ENCODE results near the gene B3GALT5. TPM values are rescaled to one million over a fixed set of nuclear protein-coding genes. Genes with fewer than 3 reads are reported as not detected.

The B3GALT5 gene
- total RNA-seq, 4 donors from 2014 or later, result 0.27 to 7.4 (median 4.3) TPM

DNA sequence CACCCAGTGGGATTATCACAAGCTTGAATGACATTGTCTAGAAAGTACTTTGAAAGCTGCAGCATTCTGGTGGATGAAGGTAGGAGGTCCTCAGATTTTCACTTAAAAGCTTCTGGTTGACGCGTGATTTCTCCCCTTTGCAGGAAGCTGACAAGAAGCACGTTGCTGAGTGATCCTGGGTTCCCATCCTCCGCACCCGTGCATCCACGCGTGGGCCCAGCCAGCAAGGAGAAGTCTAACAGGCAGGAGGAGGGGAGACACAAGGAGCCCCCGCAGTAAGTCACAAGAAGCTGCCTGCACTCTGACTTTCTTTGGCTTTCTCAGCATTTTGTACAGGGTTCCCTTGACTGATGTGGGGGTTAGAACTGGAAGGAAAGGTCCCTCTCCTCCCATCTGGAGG lies 7.8 kb upstream of the B3GALT5 start:
- no peaks in the 10 kb centered on the region for H3K36me3 ChIP-seq
- H3K27ac ChIP-seq, result no peak overlapping the region
- no peaks in the 10 kb centered on the region for H3K9me3 ChIP-seq
- intact Hi-C loops (cut with DNase I), result no loop called here
- 89 to 90% methylated on average over 8 of the region's 8 CpGs for WGBS, 2 donors
- DNase-seq, result no peak
- H3K4me1 ChIP-seq, result peaks cover 0 to under 1% of the 10 kb centered on the region in 2 donors
- no peaks in the 10 kb centered on the region for H3K27me3 ChIP-seq
- no peak overlapping the region for H3K4me3 ChIP-seq (replicated peaks in 1 of 3)
- TF ChIP-seq, protein P1, sequence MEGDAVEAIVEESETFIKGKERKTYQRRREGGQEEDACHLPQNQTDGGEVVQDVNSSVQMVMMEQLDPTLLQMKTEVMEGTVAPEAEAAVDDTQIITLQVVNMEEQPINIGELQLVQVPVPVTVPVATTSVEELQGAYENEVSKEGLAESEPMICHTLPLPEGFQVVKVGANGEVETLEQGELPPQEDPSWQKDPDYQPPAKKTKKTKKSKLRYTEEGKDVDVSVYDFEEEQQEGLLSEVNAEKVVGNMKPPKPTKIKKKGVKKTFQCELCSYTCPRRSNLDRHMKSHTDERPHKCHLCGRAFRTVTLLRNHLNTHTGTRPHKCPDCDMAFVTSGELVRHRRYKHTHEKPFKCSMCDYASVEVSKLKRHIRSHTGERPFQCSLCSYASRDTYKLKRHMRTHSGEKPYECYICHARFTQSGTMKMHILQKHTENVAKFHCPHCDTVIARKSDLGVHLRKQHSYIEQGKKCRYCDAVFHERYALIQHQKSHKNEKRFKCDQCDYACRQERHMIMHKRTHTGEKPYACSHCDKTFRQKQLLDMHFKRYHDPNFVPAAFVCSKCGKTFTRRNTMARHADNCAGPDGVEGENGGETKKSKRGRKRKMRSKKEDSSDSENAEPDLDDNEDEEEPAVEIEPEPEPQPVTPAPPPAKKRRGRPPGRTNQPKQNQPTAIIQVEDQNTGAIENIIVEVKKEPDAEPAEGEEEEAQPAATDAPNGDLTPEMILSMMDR (IDR thresholded peaks at IDR 0.05), result no peak
- no peak for TF ChIP-seq POLR2A (IDR thresholded peaks at IDR 0.05)

DNA sequence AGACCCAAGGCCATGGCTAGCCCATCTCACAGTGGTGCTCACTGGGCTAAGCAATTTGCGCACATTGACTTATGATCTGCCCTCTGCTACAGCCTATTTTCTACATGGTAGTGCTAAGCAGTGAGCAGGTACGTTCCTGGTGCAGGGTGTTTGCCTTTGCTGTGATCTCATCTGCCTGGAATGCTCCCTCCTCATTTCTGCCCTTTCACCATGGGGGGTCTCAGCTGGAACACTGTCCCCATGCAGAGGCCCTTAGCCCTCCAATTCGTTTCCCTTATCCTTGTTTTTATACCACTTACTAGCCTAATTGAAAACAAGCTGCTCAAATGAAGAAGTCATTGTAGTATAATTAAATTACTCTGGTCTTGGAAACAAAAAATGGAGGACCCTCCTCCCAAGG lies 2.0 kb upstream of the B3GALT5 start:
- no peaks in the 10 kb centered on the region for H3K36me3 ChIP-seq
- no peak overlapping the region for H3K27ac ChIP-seq
- no peaks in the 10 kb centered on the region for H3K27me3 ChIP-seq
- DNase-seq, result no peak
- WGBS, 2 donors, result 73 to 76% methylated on average over 3 of the region's 3 CpGs
- no peaks in the 10 kb centered on the region for H3K9me3 ChIP-seq
- TF ChIP-seq, protein P1 (IDR thresholded peaks at IDR 0.05), result no peak
- TF ChIP-seq POLR2A (IDR thresholded peaks at IDR 0.05), result no peak
- no peak overlapping the region for H3K4me3 ChIP-seq (replicated peaks in 1 of 3)
- intact Hi-C loops (cut with DNase I), result no loop called here
- peaks cover 0 to 4% of the 10 kb centered on the region in 2 donors for H3K4me1 ChIP-seq

DNA sequence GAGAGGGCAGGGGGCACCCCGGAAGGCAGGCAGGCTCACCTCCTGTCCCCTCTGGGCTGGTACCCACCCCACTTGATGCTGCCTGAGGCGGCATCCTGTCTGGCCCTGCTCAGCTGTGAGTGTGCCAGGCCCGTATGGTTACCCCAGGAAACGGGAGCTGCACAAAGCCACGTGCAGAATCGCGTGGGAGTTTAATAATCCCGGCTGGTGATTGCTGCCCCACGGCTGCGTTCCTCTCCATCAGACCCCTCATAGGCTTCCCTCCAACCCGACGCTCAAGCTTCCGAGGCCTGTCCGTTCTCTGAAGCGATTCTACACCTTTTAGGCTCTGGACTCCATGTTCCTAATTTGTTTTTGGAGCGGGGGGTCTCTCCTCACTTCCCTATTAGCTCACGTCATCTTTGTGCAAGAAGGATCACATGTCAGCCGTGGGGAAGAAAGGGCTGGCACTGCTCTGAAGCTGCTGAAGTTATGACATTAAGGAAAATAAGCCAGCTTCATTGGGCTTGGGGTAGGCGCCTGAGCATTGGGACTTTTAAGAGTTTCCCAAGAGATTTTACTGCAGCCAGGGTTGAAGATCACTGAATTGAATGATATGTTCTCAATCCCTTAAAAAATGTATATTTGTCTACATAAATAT lies 1.1 kb upstream of the B3GALT5 start:
- TF ChIP-seq POLR2A (IDR thresholded peaks at IDR 0.05), result no peak
- TF ChIP-seq, protein P1 (IDR thresholded peaks at IDR 0.05), result no peak

DNA sequence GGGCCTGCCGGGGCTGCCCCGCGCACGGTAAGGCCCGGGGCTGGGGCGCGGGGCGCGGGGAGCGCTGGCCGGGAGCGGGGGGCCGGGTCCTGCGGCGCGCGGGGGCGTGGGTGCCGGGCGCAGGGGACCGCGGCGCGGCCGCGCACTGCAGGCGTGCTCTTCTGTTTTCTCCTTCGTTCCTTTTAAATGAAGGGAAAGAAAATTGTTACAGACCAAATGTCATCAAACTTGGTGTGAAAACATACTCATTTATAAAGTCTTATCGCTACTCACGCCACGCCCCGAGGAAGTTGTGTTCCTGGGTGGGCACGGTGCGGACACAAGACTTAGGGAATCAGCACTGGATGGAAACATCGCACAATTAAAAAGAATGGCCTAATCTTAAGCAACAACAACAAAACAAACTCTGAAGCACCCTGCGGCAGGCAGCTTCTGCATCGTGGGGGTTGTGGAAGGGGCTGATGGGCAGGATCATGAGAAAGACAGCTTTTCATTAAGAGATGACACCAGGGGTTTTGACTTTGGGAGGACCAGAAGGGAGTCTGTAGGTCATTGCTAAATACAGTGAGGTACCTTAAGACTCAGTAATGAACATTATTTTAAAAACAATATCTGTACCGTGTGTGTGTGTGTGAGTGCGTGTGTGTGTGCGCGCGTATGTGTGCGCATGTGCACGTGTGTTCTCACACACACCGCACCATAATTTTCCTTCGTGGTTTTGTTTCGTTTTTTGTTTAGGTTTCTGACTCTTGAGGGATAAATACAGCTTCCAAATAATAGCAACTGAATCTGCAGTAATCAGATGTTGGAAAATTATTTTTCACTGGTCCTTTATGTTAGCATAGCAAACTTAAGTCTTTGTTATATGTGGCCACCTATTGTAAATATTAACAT lies 548 bp downstream of the B3GALT5 start:
- no peaks in the 10 kb centered on the region for H3K27me3 ChIP-seq
- WGBS, 2 donors, result 16 to 18% methylated on average over 29 to 30 of the region's 47 CpGs
- intact Hi-C loops (cut with DNase I), result no loop called here
- peaks cover 0 to 4% of the 10 kb centered on the region in 2 donors for H3K4me1 ChIP-seq
- no peak for DNase-seq
- H3K27ac ChIP-seq, result no peak overlapping the region
- H3K4me3 ChIP-seq (replicated peaks in 1 of 3), result peak overlapping the region in 2 of 3 donors; percentile 27 to 37
- no peaks in the 10 kb centered on the region for H3K9me3 ChIP-seq
- TF ChIP-seq POLR2A (IDR thresholded peaks at IDR 0.05), result peak in 1 of 2 donors; percentile 2
- TF ChIP-seq, protein P1 (IDR thresholded peaks at IDR 0.05), result no peak
- no peaks in the 10 kb centered on the region for H3K36me3 ChIP-seq

More for the DNA sequence above, 1.1 kb upstream of the B3GALT5 start:
- WGBS, 2 donors, result 54 to 59% methylated on average over 18 to 19 of the region's 19 CpGs
- H3K36me3 ChIP-seq, result no peaks in the 10 kb centered on the region
- no peak overlapping the region for H3K27ac ChIP-seq
- intact Hi-C loops (cut with DNase I), result no loop called here
- H3K9me3 ChIP-seq, result no peaks in the 10 kb centered on the region
- no peaks in the 10 kb centered on the region for H3K27me3 ChIP-seq
- no peak overlapping the region for H3K4me3 ChIP-seq (replicated peaks in 1 of 3)
- no peak for DNase-seq
- peaks cover 0 to 4% of the 10 kb centered on the region in 2 donors for H3K4me1 ChIP-seq
